GM10847 (cell line): ENCODE data around the gene EWSR1.

Source experiments
- POLR2A ChIP-seq: IDR thresholded peaks from 2 replicates; pipeline ENCODE4 v1.6.1; 2011; ENCODE audit not compliant: insufficient read length; ENCODE audit errors: extremely low read depth

The EWSR1 gene

DNA sequence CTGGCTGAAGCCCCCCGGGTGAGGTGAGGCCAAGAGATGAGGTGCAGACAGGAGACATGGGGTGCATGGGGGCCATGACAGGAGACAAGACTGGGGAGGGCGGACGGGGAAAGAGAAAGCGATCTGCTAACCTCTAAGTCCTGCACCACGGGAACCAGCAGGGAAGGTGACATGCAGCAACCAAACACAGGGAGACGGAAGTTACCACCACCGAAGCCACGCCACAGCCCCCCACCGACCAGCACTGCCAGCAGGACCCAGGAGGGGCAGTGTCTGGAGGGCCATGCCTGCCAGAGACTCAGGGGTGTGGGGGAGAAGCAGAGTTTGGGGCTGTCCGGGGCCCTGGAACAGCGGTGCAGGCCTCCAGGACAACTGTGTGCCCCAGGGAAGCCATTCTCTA lies 61.5 kb downstream of the EWSR1 start:
- TF ChIP-seq POLR2A = no peak

DNA sequence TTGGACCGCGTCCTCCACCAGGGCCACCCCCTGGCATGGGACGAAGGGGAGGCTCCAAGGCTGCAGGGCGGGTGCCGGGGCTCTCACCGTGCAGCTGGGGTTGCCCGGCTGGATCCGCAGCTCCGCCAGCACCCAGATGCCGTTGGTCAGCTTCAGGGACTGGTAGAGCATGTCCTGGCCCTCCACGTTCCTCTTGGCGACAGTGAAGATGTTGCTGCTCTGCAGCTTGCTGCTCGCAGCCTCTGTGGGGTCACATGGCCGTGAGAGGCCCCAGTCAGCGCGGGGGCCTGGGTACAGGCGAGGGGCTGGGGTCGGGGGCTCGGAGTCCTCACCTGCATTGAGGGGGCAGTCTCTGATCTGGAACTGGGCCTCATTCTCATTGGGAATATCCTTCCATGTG lies 62.2 kb downstream of the EWSR1 start:
- no peak for TF ChIP-seq POLR2A

DNA sequence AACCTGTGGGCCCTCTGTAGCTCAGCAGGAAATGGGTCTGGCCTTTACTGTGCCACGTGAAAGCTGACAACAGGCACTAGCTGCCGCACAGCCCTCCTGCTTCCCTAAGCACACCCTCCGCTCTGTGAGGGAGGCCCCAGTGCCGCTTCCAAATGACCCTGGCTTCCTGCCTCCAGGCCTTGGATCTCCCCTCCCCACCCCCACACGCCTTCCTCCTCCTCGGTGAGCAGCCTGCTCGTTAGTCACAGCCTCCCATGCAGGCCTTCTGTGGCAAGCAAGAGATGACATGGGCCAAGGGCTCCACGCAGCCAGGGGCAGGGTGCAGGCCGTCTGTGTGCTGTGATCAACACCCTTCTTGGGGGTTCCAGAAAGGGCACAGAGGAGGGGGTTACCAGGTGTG lies 62.7 kb downstream of the EWSR1 start:
- no peak for TF ChIP-seq POLR2A

DNA sequence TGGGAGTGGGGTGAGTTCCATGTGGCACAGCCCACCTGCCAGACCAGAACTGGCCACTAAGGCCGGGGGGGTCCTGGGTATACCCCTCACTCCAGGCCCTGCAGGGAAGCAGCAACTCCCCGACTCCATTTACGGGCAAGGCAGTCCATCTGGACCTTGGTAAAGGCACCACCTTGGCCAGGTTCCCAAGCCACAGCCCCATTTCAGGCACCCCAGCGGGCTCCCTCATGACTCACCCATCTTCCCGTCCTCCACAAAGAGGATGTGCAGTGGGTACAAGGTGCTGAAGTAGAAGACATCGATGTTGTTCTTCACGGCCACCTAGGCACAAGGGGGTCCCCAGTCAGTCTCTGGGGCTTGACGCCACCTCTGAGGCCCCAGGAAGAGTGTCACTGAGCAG lies 63.1 kb downstream of the EWSR1 start:
- no peak for TF ChIP-seq POLR2A

DNA sequence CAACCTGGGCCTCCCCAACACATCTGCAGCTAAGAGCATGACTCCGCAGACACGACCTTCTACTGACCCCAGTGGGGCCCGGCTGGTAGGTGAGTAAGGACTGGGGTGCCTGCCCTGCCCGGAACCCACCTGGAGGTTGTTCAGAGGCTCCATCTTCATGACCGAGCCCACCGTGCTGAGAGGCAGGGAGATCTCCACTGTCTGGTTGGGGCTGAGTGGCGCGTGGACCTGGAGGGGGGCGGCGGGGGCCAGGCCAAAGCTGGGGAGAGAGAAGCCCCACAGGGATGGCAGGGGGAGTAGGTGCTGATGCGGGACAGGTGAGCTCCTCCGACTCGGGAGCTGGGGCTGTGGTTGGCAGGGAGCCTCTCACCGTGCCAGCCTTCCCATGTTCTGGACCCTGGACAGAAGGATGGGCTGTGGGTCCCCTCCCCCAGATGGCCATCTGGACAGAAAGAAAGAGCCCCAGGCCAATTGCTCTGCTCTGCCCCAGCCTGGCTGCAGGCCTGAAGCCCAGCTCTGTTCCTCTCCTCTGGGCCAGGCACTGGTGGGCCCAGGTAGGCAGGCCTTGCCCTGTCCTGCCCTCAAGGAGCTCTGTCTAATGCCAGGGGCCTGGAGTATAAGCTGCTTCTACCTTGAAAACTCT lies 63.7 kb downstream of the EWSR1 start:
- TF ChIP-seq POLR2A = no peak

DNA sequence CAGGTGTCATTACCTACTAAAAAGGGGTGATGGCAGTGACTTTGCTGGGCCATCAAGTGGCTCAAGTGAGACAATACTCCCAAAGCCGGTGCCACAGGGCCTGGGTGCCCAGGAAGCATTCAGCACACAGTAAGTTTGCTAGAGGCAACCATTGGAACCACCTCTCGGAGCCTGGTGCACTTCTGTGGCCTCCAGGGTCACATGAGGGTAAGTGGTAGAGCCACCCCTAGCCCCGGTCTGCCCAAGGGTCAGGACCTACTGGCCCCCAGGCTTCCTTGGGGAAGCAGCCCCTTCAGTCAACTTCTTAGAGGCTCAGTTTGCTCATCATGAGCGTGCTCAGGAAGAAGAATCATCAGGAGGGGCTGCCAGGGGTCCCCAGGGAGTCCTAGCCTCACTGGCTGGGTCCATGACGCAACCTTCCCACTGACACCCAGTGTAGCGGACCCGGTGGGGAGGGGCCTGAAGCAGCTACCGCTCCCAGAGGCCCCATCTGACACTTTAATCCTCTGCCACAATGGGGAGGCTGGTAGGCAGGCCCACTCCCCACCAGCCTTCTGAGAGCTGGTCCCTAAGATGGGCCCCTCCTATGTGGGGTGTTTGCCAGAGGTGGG lies 64.9 kb downstream of the EWSR1 start:
- TF ChIP-seq POLR2A = no peak

DNA sequence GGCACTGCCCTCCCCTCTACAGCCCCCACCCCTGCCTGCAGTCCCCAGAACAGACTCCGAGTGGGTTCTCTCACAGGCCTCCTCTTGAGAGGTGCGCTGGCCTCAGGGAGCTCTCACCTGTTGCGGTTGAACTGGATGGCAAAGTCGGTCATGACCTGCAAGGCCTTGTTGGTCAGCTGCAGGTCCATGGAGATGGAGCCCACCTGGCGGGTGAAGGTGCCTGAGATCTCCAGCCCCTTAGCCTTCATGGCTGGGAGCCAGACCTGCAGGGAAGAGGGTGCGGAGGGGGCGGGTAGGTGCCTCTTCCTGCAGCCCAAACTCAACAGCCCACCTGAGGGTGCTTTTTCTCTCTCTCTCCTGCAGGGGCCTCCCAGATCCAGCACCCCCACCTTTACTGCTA lies 66.1 kb downstream of the EWSR1 start:
- no peak for TF ChIP-seq POLR2A

DNA sequence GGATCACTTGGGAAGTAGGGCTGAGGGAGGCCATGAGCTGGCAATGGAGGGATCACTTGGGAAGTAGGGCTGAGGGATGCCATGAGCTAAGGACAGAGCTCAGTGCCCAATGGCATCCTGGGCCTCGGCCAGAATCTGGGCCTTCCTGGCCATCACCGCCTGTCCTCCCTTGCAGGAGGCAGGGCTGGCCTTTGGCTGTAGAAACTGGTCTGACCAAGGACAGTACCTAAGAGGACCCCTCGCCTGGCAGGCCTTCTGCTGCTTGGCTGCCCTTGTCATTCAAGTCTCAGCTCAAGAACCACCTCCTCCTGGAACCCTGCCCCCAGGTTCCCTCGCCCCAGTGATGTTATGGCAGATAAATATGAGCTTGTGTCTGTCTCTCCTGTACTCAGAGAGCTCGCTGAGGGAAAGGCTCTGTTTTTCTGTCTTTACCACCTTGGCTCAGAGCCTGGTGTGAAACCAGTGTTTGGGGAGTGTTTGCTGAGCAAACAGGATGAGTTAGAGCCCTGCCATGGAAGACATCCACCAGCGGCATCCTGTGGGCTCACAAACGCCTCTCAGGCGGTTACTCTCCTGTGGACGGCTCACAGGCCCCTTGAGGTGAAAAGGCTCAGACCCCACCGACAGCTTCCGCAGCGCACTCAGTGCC lies 66.8 kb downstream of the EWSR1 start:
- no peak for TF ChIP-seq POLR2A

DNA sequence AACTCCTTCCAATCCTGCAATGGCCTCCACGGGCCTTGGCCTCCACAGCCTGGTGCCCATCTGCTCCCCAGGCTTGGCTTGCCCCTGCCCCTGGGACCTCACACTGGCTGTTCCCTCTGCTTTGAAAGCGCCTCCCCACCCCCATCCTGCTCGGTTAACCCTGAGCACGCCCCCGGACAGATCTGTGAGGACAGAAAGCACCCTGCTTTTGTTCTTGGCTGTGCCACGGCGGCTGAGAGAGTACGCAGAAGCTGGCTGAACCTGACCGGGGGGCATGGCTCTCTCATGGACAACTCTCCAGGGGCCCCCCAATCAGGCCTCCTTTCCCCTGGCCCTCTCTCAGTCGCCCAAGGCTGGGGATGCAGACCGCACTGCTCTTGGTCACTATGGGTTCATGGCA lies 67.6 kb downstream of the EWSR1 start:
- TF ChIP-seq POLR2A = no peak

DNA sequence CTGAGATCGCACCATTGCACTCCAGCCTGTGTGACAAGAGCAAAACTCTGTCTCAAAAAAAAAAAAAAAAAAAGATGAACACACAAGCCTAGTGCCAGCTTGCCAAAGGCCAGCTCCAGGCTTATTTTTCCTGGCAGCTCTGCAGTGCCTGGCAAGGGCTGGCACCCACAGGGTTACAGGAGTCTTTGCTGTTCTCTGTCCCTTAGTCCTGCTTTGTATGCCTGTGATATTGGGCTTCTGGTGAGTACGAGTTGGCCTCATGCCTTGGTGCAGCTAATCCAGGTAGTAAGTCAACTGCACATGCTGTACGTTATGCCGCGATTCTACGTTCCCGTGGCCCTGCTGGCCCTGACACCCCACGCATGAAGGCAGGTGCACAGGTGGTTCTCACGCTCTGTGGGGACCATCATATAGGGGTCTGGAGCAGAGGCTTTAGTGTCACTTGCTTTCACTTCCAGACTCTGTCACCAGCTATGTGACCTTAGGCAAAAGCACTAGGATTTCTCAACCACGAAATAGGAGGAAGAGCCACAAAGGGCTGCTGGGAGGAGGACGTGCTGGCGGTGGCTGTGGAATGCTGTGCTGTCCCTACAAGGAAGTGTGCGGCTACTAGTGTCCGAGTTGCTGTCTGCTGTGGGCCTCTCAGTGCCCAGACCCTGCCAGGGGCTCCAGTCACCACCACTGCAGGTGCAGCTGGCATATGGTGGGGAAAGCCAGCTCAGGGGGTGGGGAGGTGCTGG lies 68.9 kb downstream of the EWSR1 start:
- no peak for TF ChIP-seq POLR2A

DNA sequence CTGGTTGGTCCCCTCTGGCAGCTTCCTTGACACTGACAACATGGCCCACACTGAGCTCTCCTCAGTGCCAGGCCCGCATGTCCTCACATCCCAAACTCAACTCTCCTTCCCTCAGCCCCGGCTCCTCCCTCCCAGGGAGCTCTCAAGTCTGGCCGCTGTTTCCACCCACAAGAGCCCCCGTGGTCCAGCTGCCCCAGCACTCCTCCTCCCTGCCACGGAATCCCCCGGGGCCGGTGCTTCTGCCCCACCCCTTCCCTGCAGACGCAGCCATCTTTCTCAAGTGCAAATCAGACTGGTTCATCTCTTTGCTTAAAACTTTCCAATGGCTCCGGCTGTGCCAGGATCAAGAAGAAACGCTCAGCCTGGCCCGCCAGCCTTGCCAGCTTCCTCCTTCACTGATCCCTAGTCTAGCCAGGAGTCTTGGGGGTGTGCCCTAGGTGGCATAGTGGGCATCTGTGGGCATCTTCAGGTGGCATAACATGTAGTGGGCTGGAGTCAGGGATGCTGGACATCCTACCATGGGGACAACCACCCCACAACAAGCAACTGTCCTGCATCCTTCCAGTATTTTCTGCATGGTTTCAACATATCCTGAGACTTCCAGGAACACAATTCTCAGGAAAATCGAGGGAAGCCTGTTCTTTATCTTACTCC lies 69.7 kb downstream of the EWSR1 start:
- TF ChIP-seq POLR2A = no peak

DNA sequence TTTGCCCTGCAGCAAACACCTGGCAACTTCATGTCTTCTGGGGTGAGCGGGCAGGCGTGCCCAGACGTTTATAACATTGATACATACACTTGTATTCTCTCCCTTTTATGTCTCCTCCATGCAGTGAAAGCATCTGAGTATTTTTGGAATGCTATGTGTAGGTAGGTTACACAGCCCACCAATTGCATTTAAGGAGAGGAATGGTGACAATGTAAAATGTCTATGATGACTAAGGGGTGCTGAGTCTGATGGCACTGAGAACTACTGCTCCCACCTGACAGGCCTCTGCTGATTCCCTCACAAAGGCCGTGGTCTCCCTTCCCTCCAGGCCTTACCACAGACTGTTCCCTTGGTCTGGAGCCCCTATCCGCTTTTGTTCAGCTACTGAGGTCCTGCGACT lies 70.3 kb downstream of the EWSR1 start:
- TF ChIP-seq POLR2A = no peak

DNA sequence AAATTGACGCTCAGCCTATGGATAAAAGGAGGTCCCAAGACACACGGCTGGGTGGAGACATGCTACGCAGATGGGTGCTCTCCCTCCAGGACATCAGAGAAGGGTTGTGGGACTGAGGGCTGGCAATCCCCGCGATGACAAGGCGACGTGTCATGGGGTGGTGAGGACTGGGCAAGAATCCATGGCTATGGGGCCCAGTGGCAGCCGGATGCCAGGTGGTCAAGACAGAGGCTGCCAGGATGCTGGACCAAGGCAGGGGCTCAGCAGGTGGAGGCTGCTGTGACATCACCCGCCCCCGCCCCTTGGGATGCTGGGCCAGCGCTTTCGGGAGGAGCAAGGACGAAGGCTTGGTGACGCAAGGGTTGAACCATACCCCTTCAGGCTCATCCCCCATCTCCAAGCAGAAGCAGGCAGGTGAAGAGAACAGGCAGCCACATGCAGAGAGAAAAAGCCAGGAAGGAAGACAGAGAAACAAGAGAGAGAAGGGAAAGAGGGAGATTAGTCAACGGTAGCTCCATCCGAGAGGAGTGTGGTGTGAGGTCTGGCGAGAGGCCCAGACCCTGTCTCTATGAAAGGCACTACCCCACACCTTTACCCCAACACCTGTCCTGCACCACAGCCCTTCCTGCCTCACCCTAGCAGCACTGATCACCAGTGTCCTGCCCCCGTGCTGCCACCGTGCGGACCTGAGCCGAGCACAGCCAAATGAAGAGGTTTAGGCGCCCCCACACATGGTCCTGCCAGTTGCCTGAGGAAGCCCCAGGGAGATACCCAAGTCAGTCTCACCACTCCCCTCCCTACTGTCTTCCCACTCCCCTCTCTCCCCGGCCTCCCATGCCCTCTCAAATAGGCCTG lies 71.5 kb downstream of the EWSR1 start:
- no peak for TF ChIP-seq POLR2A

DNA sequence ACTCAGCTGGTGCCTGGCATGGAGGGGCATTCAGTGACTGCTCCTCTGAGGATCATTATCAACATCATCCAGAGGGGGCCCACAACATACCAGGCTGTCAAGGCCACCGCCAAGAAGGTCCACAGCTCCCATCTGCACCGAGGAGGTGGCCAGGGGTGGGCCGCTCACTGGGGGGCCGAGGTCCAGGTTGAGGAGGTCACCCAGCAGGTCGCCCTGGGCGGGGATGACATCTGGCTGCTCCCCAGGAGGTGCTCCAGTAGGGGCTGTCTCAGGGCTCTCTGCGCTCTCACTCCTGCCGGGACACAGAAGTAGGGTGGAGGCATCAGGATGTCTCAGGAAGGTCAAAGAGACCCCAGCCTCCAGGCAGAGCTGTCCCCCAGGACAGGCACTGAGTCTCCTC lies 72.5 kb downstream of the EWSR1 start:
- no peak for TF ChIP-seq POLR2A

DNA sequence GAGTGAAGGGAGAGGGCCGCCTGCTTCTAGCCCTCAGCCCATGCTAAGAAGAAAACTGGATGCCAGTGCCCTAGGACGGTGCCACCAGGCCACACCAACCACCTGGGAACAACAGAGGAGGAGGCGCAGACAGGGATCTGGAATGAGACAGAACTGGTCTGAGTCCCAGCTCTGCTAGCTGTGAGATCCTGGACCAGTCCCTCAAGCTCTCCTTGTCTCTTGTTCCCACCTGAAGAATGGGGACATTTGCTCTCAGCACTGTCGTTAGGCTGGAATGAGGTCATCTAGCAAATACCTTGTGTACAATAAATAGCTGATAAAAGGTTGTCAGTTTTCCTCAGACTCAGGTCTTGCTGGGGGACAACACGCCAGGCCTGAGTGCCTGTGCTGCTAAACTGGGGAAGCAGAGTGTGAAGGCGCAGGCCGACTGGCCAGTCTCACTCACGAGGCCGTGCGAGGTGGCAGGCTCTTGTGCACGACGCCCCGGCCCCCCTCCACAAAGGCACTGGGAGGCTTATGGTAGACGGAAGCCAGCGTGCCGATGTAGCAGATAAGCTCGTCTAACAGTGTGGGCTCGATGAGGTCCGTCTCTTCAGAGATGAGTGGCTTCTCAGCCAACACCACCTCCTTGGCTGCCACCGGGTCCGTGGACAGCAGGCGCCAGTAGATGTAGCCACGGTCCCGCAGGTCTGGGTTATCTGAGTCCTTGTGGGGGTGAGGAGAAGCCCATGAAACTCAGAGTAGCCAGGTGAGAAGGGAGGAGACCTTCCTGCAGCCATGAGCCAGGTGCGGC lies 73.2 kb downstream of the EWSR1 start:
- no peak for TF ChIP-seq POLR2A

DNA sequence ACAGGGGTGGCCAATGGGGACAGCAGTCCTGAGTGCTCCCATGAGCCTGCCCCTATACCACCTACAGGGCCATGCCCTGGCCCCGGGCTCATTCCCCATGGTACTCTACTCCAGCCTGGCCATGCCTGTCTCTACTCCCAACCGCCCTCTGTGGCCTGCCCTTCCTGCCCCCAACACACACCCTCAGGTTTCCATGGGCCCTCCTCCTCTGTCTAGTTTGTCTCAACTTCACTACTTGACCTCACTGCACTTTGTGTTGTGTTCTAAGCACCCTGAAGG lies 73.7 kb downstream of the EWSR1 start:
- TF ChIP-seq POLR2A = no peak
